K562 (cell line): ENCODE results near the gene DCPS. TPM values are rescaled to one million over a fixed set of nuclear protein-coding genes. Genes with fewer than 3 reads are reported as not detected.
"Not testable (repeated sequence)": the region's sequence is repeated elsewhere in the genome, so short reads cannot be mapped to it uniquely, and the experiment has no call there.

Experiments
- ATAC-seq: fragments of 200-7000 bp; cut with Tn5 transposase; 3 replicates; pipeline ENCODE4 v1.9.1; 2020; ENCODE audit warnings: moderate library complexity
- BruUV-seq: library from RNA; stranded (reverse); fragments of 400-500 nt; replicated peaks from 2 replicates; lab custom pipeline; 2021; lab: Mats Ljungman, UMichigan
- CTCF ChIA-PET: fragments of 300-600 bp; formaldehyde crosslinking; extraction: SDS; loops from one replicate; lab custom pipeline; 2021; ENCODE audit warnings: low intra/inter-chr PET ratio; lab: Yijun Ruan, JAX
- POLR2A ChIA-PET: fragments of 300-600, 350-650 bp; sonication (Branson Sonifier 250); formaldehyde crosslinking; extraction: SDS; loops from one replicate; lab custom pipeline; 2021; ENCODE audit warnings: antibody characterized with exemption, inconsistent platforms; lab: Yijun Ruan, JAX
- DNase-seq, 4 experiments: peaks; one replicate each; pipeline versions ENCODE4 v3.0.0 to v3.0.0-alpha.2; 2011 to 2018; ENCODE audit warnings: low spot score in 3 of 4, mixed read lengths in 3 of 4; ENCODE audit errors: extremely low read depth in 1 of 4
- FAIRE-seq: peaks from 2 replicates; lab custom pipeline; 2011; peaks lifted over from hg19 to GRCh38; lab: Jason Lieb, UNC
- H2AFZ ChIP-seq: 2 replicates; pipeline ENCODE4 v1.6.0; 2011; ENCODE audit warnings: low read depth, low read length, control low read depth, inconsistent platforms
- H3K27ac ChIP-seq: fragments of 200-600 bp; 3 replicates; pipeline ENCODE4 v1.8.0; 2011; ENCODE audit warnings: low read depth, mild to moderate bottlenecking, control low read depth, inconsistent platforms, low read length, moderate library complexity, mixed read lengths; ENCODE audit errors: extremely low read depth
- H3K27me3 ChIP-seq, 2 experiments: fragments of 300-600 bp in 1 of 2; 2 replicates in 1 of 2; 3 replicates in 1 of 2; pipeline versions ENCODE4 v1.6.0 to v1.8.0; 2011; ENCODE audit warnings: inconsistent platforms in 2 of 2, low read length in 2 of 2, mild to moderate bottlenecking in 1 of 2, mixed read lengths in 1 of 2, moderate library complexity in 1 of 2; ENCODE audit not compliant: control insufficient read depth in 2 of 2, insufficient read depth in 2 of 2
- H3K36me3 ChIP-seq: fragments of 300-600 bp; 3 replicates; pipeline ENCODE4 v1.8.0; 2011; ENCODE audit warnings: mild to moderate bottlenecking, low read length, inconsistent platforms; ENCODE audit not compliant: control insufficient read depth, insufficient read depth
- H3K4me1 ChIP-seq, 2 experiments: fragments of 200-600 bp in 1 of 2; replicated peaks in 1 of 2; 2 replicates in 1 of 2; 3 replicates in 1 of 2; pipeline versions ENCODE4 v1.5.1 to v1.8.0; 2011; ENCODE audit warnings: inconsistent platforms in 2 of 2, low read length in 2 of 2, mild to moderate bottlenecking in 1 of 2, mixed read lengths in 1 of 2, moderate library complexity in 1 of 2; ENCODE audit not compliant: control insufficient read depth in 2 of 2, insufficient read depth in 2 of 2
- H3K4me2 ChIP-seq: 2 replicates; pipeline ENCODE4 v1.6.1; 2011; ENCODE audit warnings: low read length, control low read depth, inconsistent platforms, mixed read lengths; ENCODE audit not compliant: insufficient read depth
- H3K4me3 ChIP-seq: fragments of 200-600 bp; sonication (generic), shearing (Covaris generic); 2 replicates; pipeline ENCODE4 v1.5.1; 2016; ENCODE audit warnings: control low read depth, inconsistent platforms
- H3K79me2 ChIP-seq: fragments of 200-600 bp; 3 replicates; pipeline ENCODE4 v1.8.0; 2011; ENCODE audit warnings: low read length, inconsistent platforms; ENCODE audit not compliant: control insufficient read depth, insufficient read depth
- H3K9ac ChIP-seq, 2 experiments: 2 replicates each; pipeline versions ENCODE4 v1.6.0 to v1.6.1; 2011; ENCODE audit warnings: low read depth in 2 of 2, low read length in 2 of 2, control low read depth in 1 of 2, inconsistent platforms in 1 of 2, mild to moderate bottlenecking in 1 of 2, mixed read lengths in 1 of 2; ENCODE audit not compliant: insufficient read depth in 1 of 2
- H3K9me1 ChIP-seq: one replicate; pipeline ENCODE4 v1.6.0; 2011; ENCODE audit warnings: inconsistent platforms, mild to moderate bottlenecking, low read length, moderate library complexity; ENCODE audit not compliant: control insufficient read depth, insufficient read depth
- H3K9me3 ChIP-seq: replicated peaks from 2 replicates; pipeline ENCODE4 v1.5.1; 2011; ENCODE audit warnings: low read depth, low read length, inconsistent platforms; ENCODE audit not compliant: control insufficient read depth, insufficient read depth
- H4K20me1 ChIP-seq: replicated peaks from 2 replicates; pipeline ENCODE4 v1.6.1; 2011; ENCODE audit warnings: low read length, inconsistent platforms, mixed read lengths; ENCODE audit not compliant: control insufficient read depth, insufficient read depth
- CBFA2T2 ChIP-seq: fragments of 450-650 bp; conservative IDR thresholded peaks from 2 replicates; pipeline ENCODE4 v1.6.1; 2017; ENCODE audit warnings: mild to moderate bottlenecking
- CEBPB ChIP-seq: fragments of 450-650 bp; IDR thresholded peaks from 2 replicates; pipeline ENCODE4 v1.6.1; 2016; ENCODE audit warnings: missing genetic modification characterization, missing compliant biosample characterization
- DPF2 ChIP-seq: fragments of 450-650 bp; IDR thresholded peaks from 2 replicates; pipeline ENCODE4 v1.6.1; 2016
- ETS2 ChIP-seq: IDR thresholded peaks from 2 replicates; pipeline ENCODE4 v1.6.1; 2016; ENCODE audit warnings: borderline replicate concordance, missing genetic modification characterization, mild to moderate bottlenecking, moderate library complexity, missing compliant biosample characterization; ENCODE audit not compliant: poor library complexity, severe bottlenecking
- FOXK2 ChIP-seq, 2 experiments: fragments of 450-650 bp; IDR thresholded peaks in 1 of 2; conservative IDR thresholded peaks in 1 of 2; 2 replicates each; pipeline ENCODE4 v1.6.1; 2016; ENCODE audit warnings: low read depth in 2 of 2, mild to moderate bottlenecking in 1 of 2
- PRDM10 ChIP-seq: fragments of 450-650 bp; IDR thresholded peaks from 2 replicates; pipeline ENCODE4 v1.6.1; 2018; ENCODE audit not compliant: partially characterized antibody
- TAL1 ChIP-seq: fragments of 450-650 bp; IDR thresholded peaks from 2 replicates; pipeline ENCODE4 v1.6.1; 2016; ENCODE audit warnings: mild to moderate bottlenecking
- TEAD4 ChIP-seq, 2 experiments: sonication (generic) in 1 of 2; formaldehyde crosslinking in 1 of 2; IDR thresholded peaks; 2 replicates each; pipeline versions ENCODE4 v1.6.1 to v1.8.0; 2012 to 2022; ENCODE audit warnings: borderline replicate concordance in 1 of 2, inconsistent platforms in 1 of 2, low read length in 1 of 2, mild to moderate bottlenecking in 1 of 2, missing genetic modification reagents in 1 of 2
- ZFX ChIP-seq: sonication (generic); formaldehyde crosslinking; IDR thresholded peaks from 2 replicates; pipeline ENCODE4 v1.8.0; 2022; ENCODE audit warnings: mild to moderate bottlenecking, missing genetic modification reagents, moderate library complexity
- ZNF41 ChIP-seq: fragments of 250-450 bp; sonication (Bioruptor Pico); conservative IDR thresholded peaks from 2 replicates; pipeline ENCODE4 v1.4.0; 2020; ENCODE audit warnings: mild to moderate bottlenecking
- WGBS: fragments of 100-300 bp; shearing (Covaris generic); methylation state at CpG from one replicate; pipeline ENCODE4 v1.1.6; 2016; ENCODE audit warnings: low coverage, mixed read lengths; ENCODE audit not compliant: insufficient coverage; ENCODE audit errors: missing lambda C conversion rate; 5-methylcytosine and 5-hydroxymethylcytosine counted together
- in situ Hi-C: fragments of 300-500 bp; cut with MboI; formaldehyde crosslinking; loops from 4 replicates; pipeline ENCODE4 v1.15.0; 2018; ENCODE audit warnings: inconsistent platforms, mixed read lengths
- intact Hi-C: fragments of 100-400 bp; cut with micrococcal nuclease; formaldehyde crosslinking; loops from 2 replicates; pipeline ENCODE4 v1.14.2; 2022
- polyA plus RNA-seq, 8 experiments: library from polyadenylated mRNA; depleted of rRNA in 4 of 8; stranded (reverse) in 5 of 8; unstranded in 3 of 8; fragments of >200 nt; fragmentation: Nextera tagmentation in 2 of 8; fragmentation: Illumina TruSeq in 1 of 8; extraction: Ambion mirVana in 2 of 8; extraction: Trizol in 1 of 8; gene quantifications; 2 replicates each; pipeline versions ENCODE4 v1.2.1 to v1.2.3, GENCODE V29; 2011 to 2014; ENCODE audit warnings: inconsistent platforms in 1 of 8, missing spikeins in 1 of 8
- total RNA-seq, 7 experiments: library from RNA; depleted of rRNA in 6 of 7; stranded (reverse); fragments of >200 nt in 6 of 7; fragmentation: Illumina TruSeq in 2 of 7; extraction: Trizol in 2 of 7; gene quantifications; 2 replicates each; pipeline versions ENCODE4 v1.2.1 to v1.2.3, GENCODE V29; 2011 to 2021; ENCODE audit warnings: low replicate concordance in 1 of 7

DCPS gene
- total and polyA plus RNA-seq, 9 of the 15 experiments (the other 6 are each of a cell fraction or from before 2014, with no cell fraction given) = 8.7 to 38.1 (median 17.9) TPM

GRCh38 chr11:126254819-126255218 lies 49.0 kb upstream of the DCPS start (continued):
- no peak for TF ChIP-seq ETS2

GRCh38 chr11:126255507-126255906 lies 48.4 kb upstream of the DCPS start:
- peaks cover 58% of the 10 kb centered on the region for H3K36me3 ChIP-seq
- H4K20me1 ChIP-seq, H3K79me2 ChIP-seq, in situ Hi-C loops, H3K9ac ChIP-seq, H3K27ac ChIP-seq, H3K9me3 ChIP-seq, H3K4me1 ChIP-seq, ATAC-seq, H3K9me1 ChIP-seq, DNase-seq, H3K4me2 ChIP-seq, FAIRE-seq, intact Hi-C loops, H3K4me3 ChIP-seq, BruUV-seq, H3K27me3 ChIP-seq, CTCF ChIA-PET, H2AFZ ChIP-seq: not testable (repeated sequence)
- POLR2A ChIA-PET = interaction anchor here (2.1 to 2.3 kb wide), 2 partner anchors 8 to 13 kb away, joined by 6 to 7 read pairs; partner anchors contain the start of genes FOXRED1 and SRPRA
- WGBS = 83% methylated on average over 5 of the region's 5 CpGs

- no peak overlapping the region for H3K9ac ChIP-seq
- H2AFZ ChIP-seq = no peak overlapping the region
- peak in 2 of 4 experiments; percentile 27 to 37 for DNase-seq
- H3K36me3 ChIP-seq = peaks cover 58% of the 10 kb centered on the region
- H3K4me1 ChIP-seq = peaks cover 0 to 6% of the 10 kb centered on the region in 2 experiments; a peak in 2 of 5 replicates
- H3K27ac ChIP-seq = peak overlapping the region; percentile 28; the same call in 2 of the 3 replicates
- intact Hi-C loops = no loop called here
- no TSS peak for BruUV-seq
- H3K4me2 ChIP-seq = peak overlapping the region; percentile 31
- no peaks in the 10 kb centered on the region for H3K9me1 ChIP-seq
- H4K20me1 ChIP-seq = no peaks in the 10 kb centered on the region
- CTCF ChIA-PET = no interaction called here
- H3K79me2 ChIP-seq = no peaks in the 10 kb centered on the region
- 24% methylated on average over 4 of the region's 4 CpGs for WGBS
- no peak for FAIRE-seq
- peak; percentile 66 for ATAC-seq
- POLR2A ChIA-PET = interaction anchor here (0.8 to 2.1 kb wide), 2 partner anchors 9 to 12 kb away, joined by 3 to 6 read pairs; partner anchors contain the start of genes FOXRED1 and SRPRA
- H3K4me3 ChIP-seq = no peak overlapping the region
- no peaks in the 10 kb centered on the region for H3K9me3 ChIP-seq
- in situ Hi-C loops = no loop called here
- H3K27me3 ChIP-seq = no peaks in the 10 kb centered on the region
- TF ChIP-seq TEAD4 (IDR thresholded peaks at IDR 0.05; ENCODE audit: low read length) (peak; percentile 49; the same call in 1 of the 2 replicates), TEAD4 (CRISPR knock-in tag; IDR thresholded peaks at IDR 0.05; ENCODE audit: borderline replicate concordance) (no peak), FOXK2 (conservative IDR thresholded peaks at IDR 0.05 in 1 of 2, IDR thresholded peaks at IDR 0.05 in 1 of 2; ENCODE audit: low read depth in 2 of 2) (0 out of 4 replicates have a peak, but pooled peaks of 1 of the 2 experiments have one; percentile 33), CBFA2T2 (peak; percentile 27; the same call in 1 of the 2 replicates), ZFX (no peak), PRDM10 (peak; percentile 83), CEBPB (tag) (0 out of 2 replicates have a peak, but pooled peaks have one; percentile 33), ZNF41 (CRISPR knock-in tag) (no peak), DPF2 (peak; percentile 49; the same call in 1 of the 2 replicates), TAL1 (peak; percentile 45; the same call in 1 of the 2 replicates)
These were observed 47.6 kb upstream of the DCPS start for GRCh38 chr11:126256216-126256615.
